DOHH2 (cell line): ENCODE results near the gene CLRN3.

Experiments
- H3F3A ChIP-seq: fragments of 200-600 bp; sonication (generic), shearing (Covaris generic); 2 replicates; pipeline ENCODE4 v1.6.0; 2016; ENCODE audit warnings: antibody characterized with exemption, mild to moderate bottlenecking; ENCODE audit not compliant: control insufficient read depth, insufficient read depth
- H3K27ac ChIP-seq: fragments of 200-600 bp; sonication (generic); 2 replicates; pipeline ENCODE4 v1.5.1; 2014; ENCODE audit warnings: low read depth, mild to moderate bottlenecking, low read length, moderate library complexity
- H3K27me3 ChIP-seq: fragments of 200-600 bp; sonication (generic); 2 replicates; pipeline ENCODE4 v1.6.1; 2014; ENCODE audit warnings: mild to moderate bottlenecking, low read length, mixed read lengths; ENCODE audit not compliant: control insufficient read depth
- H3K36me3 ChIP-seq: fragments of 200-600 bp; sonication (generic); 2 replicates; pipeline ENCODE4 v1.6.1; 2014; ENCODE audit warnings: mild to moderate bottlenecking, low read length, moderate library complexity, mixed read lengths; ENCODE audit not compliant: control insufficient read depth
- H3K4me1 ChIP-seq: fragments of 200-600 bp; sonication (generic); 2 replicates; pipeline ENCODE4 v1.6.1; 2014; ENCODE audit warnings: mild to moderate bottlenecking, low read length, mixed read lengths; ENCODE audit not compliant: control insufficient read depth
- H3K4me2 ChIP-seq: fragments of 200-600 bp; sonication (generic); 2 replicates; pipeline ENCODE4 v1.6.0; 2014; ENCODE audit warnings: mild to moderate bottlenecking, low read length, moderate library complexity
- H3K4me3 ChIP-seq: fragments of 200-600 bp; sonication (generic); 2 replicates; pipeline ENCODE4 v1.5.1; 2014; ENCODE audit warnings: mild to moderate bottlenecking, low read length, mixed read lengths
- H3K79me2 ChIP-seq: fragments of 200-600 bp; sonication (generic); 2 replicates; pipeline ENCODE4 v1.6.1; 2014; ENCODE audit warnings: mild to moderate bottlenecking, low read length, mixed read lengths; ENCODE audit not compliant: control insufficient read depth
- H3K9me2 ChIP-seq: fragments of 200-600 bp; sonication (generic); replicated peaks from 2 replicates; pipeline ENCODE4 v1.6.1; 2014; ENCODE audit warnings: mild to moderate bottlenecking, low read length, mixed read lengths; ENCODE audit not compliant: control insufficient read depth
- H3K9me3 ChIP-seq: fragments of 200-600 bp; sonication (generic); 2 replicates; pipeline ENCODE4 v1.6.1; 2014; ENCODE audit warnings: antibody characterized with exemption, low read length, mixed read lengths; ENCODE audit not compliant: control insufficient read depth, insufficient read depth
- H4K20me1 ChIP-seq: fragments of 200-600 bp; sonication (generic); 2 replicates; pipeline ENCODE4 v1.6.0; 2014; ENCODE audit warnings: low read depth, mild to moderate bottlenecking, antibody characterized with exemption, low read length, moderate library complexity; ENCODE audit not compliant: control insufficient read depth, insufficient read depth
- EZH2phosphoT487 ChIP-seq: fragments of 200-600 bp; sonication (generic); IDR thresholded peaks from 2 replicates; pipeline ENCODE4 v1.6.1; 2017; ENCODE audit warnings: borderline replicate concordance, mild to moderate bottlenecking, antibody characterized with exemption, low read length, moderate library complexity, mixed read lengths
- TF ChIP-seq, protein P1 (sequence below): fragments of 200-600 bp; sonication (generic); IDR thresholded peaks from one replicate; pipeline ENCODE4 v1.5.1; 2014; ENCODE audit warnings: antibody characterized with exemption, mild to moderate bottlenecking, low read depth, low read length; ENCODE audit not compliant: poor library complexity, severe bottlenecking

CLRN3 gene

GRCh38 chr10:127848226-127848625, 44.5 kb downstream of the CLRN3 start:
- no peaks in the 10 kb centered on the region for H4K20me1 ChIP-seq
- H3K4me3 ChIP-seq: no peak overlapping the region
- H3K27me3 ChIP-seq: no peaks in the 10 kb centered on the region
- no peaks in the 10 kb centered on the region for H3K36me3 ChIP-seq
- H3K9me3 ChIP-seq: no peaks in the 10 kb centered on the region
- no peak overlapping the region for H3K4me2 ChIP-seq
- no peaks in the 10 kb centered on the region for H3K79me2 ChIP-seq
- H3K9me2 ChIP-seq: no peaks in the 10 kb centered on the region
- no peak for TF ChIP-seq EZH2phosphoT487
- TF ChIP-seq, protein P1, sequence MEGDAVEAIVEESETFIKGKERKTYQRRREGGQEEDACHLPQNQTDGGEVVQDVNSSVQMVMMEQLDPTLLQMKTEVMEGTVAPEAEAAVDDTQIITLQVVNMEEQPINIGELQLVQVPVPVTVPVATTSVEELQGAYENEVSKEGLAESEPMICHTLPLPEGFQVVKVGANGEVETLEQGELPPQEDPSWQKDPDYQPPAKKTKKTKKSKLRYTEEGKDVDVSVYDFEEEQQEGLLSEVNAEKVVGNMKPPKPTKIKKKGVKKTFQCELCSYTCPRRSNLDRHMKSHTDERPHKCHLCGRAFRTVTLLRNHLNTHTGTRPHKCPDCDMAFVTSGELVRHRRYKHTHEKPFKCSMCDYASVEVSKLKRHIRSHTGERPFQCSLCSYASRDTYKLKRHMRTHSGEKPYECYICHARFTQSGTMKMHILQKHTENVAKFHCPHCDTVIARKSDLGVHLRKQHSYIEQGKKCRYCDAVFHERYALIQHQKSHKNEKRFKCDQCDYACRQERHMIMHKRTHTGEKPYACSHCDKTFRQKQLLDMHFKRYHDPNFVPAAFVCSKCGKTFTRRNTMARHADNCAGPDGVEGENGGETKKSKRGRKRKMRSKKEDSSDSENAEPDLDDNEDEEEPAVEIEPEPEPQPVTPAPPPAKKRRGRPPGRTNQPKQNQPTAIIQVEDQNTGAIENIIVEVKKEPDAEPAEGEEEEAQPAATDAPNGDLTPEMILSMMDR: no peak
- H3F3A ChIP-seq: no peaks in the 10 kb centered on the region
- H3K4me1 ChIP-seq: peaks cover 6% of the 10 kb centered on the region
- no peak overlapping the region for H3K27ac ChIP-seq

GRCh38 chr10:127845756-127846155, 47.0 kb downstream of the CLRN3 start:
- H3K27me3 ChIP-seq: no peaks in the 10 kb centered on the region

GRCh38 chr10:127840884-127841283, 51.9 kb downstream of the CLRN3 start:
- TF ChIP-seq EZH2phosphoT487: no peak
- TF ChIP-seq, protein P1: no peak
- H3K4me2 ChIP-seq: no peak overlapping the region

More at GRCh38 chr10:127845756-127846155, 47.0 kb downstream of the CLRN3 start:
- Histone ChIP-seq H3K4me2 (no peak overlapping the region), H3K27ac (no peak overlapping the region), H3K4me1 (peaks cover 3% of the 10 kb centered on the region; the same call in 1 of the 2 replicates), H3K79me2 (no peaks in the 10 kb centered on the region), H3F3A (no peaks in the 10 kb centered on the region), H4K20me1 (no peaks in the 10 kb centered on the region), H3K9me2 (no peaks in the 10 kb centered on the region), H3K4me3 (no peak overlapping the region), H3K36me3 (no peaks in the 10 kb centered on the region), H3K9me3 (no peaks in the 10 kb centered on the region)
- TF ChIP-seq, protein P1: no peak
- TF ChIP-seq EZH2phosphoT487: no peak

More at GRCh38 chr10:127840884-127841283, 51.9 kb downstream of the CLRN3 start:
- Histone ChIP-seq H3K4me1 (no peaks in the 10 kb centered on the region), H3K9me3 (no peaks in the 10 kb centered on the region), H3K36me3 (no peaks in the 10 kb centered on the region), H3K27ac (no peak overlapping the region), H4K20me1 (no peaks in the 10 kb centered on the region), H3K4me3 (no peak overlapping the region), H3K27me3 (no peaks in the 10 kb centered on the region), H3F3A (no peaks in the 10 kb centered on the region), H3K79me2 (no peaks in the 10 kb centered on the region), H3K9me2 (no peaks in the 10 kb centered on the region)
